Mucosa of rectum (tissue), 2 donors: ENCODE results near the gene PAEP.

Source experiments
- H3K27ac ChIP-seq, 2 donors: one replicate each; pipeline ENCODE4 v1.7.0; 2013; ENCODE audit warnings: inconsistent platforms in 2 of 2, low read depth in 2 of 2, low read length in 2 of 2
- H3K27me3 ChIP-seq, 2 donors: one replicate each; pipeline ENCODE4 v1.7.0; 2013; ENCODE audit warnings: low read length in 2 of 2; ENCODE audit not compliant: control insufficient read depth in 2 of 2, insufficient read depth in 2 of 2
- H3K36me3 ChIP-seq, 2 donors: one replicate each; pipeline ENCODE4 v1.7.0; 2013; ENCODE audit warnings: low read length in 2 of 2; ENCODE audit not compliant: control insufficient read depth in 2 of 2, insufficient read depth in 2 of 2
- H3K4me1 ChIP-seq, 2 donors: one replicate each; pipeline ENCODE4 v1.7.0; 2013; ENCODE audit warnings: low read length in 2 of 2, mild to moderate bottlenecking in 1 of 2; ENCODE audit not compliant: control insufficient read depth in 2 of 2, insufficient read depth in 2 of 2
- H3K4me3 ChIP-seq, 2 donors: one replicate each; pipeline ENCODE4 v1.7.0; 2013; ENCODE audit warnings: low read length in 2 of 2
- H3K9ac ChIP-seq, 2 donors: one replicate each; pipeline ENCODE4 v1.7.0; 2013; ENCODE audit warnings: low read length in 2 of 2, low read depth in 1 of 2, mild to moderate bottlenecking in 1 of 2
- H3K9me3 ChIP-seq, 2 donors: one replicate each; pipeline ENCODE4 v1.7.0; 2013; ENCODE audit warnings: low read length in 2 of 2; ENCODE audit not compliant: control insufficient read depth in 2 of 2
- donor health status: healthy.
- donor health status: Normal muscosa, but diverticular disease.

Gene PAEP

DNA sequence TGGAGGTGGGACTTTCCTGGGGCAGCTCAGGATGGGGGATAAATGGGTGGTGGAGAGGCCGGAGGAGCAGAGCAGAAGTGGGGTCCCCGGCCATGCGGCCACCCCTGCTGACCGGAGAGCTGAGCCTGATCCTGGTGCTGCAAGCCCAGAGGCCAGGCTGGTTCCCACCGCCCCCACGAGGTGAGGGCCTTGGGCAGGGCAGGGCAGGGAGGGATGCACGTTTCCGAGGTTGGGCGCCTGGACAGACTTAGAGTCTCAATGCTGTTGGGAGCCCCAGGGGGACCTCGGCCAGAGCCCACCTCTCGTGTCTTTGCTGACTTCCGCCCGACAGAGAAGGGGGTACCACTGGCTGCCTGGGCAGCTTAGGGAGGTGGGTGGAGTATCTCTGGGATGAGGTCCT, 10.1 kb upstream of the PAEP start:
- Histone ChIP-seq H3K4me3 (no peak overlapping the region), H3K4me1 (no peaks in the 10 kb centered on the region), H3K9me3 (no peaks in the 10 kb centered on the region), H3K27ac (no peak overlapping the region), H3K36me3 (no peaks in the 10 kb centered on the region), H3K9ac (no peak overlapping the region), H3K27me3 (no peaks in the 10 kb centered on the region)

DNA sequence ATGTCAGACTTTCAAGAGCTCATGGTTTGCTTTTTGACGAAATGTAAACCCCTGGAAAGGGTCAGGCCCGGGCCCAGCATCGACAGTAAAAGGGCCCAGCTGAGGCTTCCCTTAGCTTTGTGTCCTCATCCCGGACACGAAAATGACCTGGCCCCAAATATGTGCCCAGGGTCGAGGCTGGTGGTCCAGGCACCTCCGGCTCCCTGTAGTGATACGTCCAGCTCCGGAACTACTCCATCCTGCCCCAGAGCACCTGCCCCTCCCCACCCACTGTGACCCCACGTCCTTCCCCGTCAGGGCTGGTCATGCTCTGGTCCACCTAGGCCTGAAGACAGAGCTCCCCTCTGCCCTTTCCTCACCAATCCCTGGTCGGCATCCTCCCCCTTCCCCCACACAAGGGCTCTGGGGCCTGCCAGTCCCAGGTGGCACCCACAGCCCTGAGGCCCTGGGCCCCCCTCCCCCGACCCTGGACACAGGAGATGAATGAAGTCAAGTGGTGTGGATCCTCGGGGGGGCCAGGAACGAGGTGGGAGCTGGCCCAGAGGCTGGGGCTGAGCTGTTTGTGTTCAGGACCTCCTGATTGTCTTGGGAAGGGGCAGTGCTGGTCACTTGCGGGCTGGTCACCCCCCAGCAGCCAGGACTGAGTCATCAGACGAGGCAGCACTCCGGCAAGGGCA, 9.4 kb upstream of the PAEP start:
- no peaks in the 10 kb centered on the region for H3K4me1 ChIP-seq
- no peaks in the 10 kb centered on the region for H3K27me3 ChIP-seq
- no peak overlapping the region for H3K9ac ChIP-seq
- no peaks in the 10 kb centered on the region for H3K9me3 ChIP-seq
- no peak overlapping the region for H3K4me3 ChIP-seq
- no peak overlapping the region for H3K27ac ChIP-seq
- H3K36me3 ChIP-seq = no peaks in the 10 kb centered on the region

DNA sequence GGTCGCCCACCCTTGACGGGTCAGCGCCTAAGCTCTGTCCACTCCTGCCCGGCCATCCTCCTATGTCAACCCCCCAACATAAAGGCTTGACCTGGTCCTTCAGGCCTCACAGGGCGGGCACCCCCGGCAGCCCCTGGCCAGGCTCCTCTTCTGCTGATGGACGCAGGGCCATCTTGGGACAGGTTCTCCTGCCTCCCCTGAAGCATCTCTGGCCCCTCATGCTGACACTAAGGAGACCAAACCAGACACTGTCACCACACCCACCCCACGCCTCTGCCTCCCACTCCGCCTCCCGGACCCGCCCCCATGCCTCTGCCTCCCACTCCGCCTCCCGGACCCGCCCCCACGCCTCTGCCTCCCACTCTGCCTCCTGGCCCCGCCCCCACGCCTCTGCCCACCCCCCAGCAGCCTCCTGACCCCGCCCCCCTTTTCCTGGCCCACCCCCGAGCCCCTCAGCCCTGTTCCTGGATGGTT, 8.8 kb upstream of the PAEP start:
- H3K4me3 ChIP-seq = no peak overlapping the region
- H3K36me3 ChIP-seq = no peaks in the 10 kb centered on the region
- no peak overlapping the region for H3K9ac ChIP-seq
- no peaks in the 10 kb centered on the region for H3K4me1 ChIP-seq
- no peak overlapping the region for H3K27ac ChIP-seq
- no peaks in the 10 kb centered on the region for H3K27me3 ChIP-seq
- H3K9me3 ChIP-seq = no peaks in the 10 kb centered on the region

DNA sequence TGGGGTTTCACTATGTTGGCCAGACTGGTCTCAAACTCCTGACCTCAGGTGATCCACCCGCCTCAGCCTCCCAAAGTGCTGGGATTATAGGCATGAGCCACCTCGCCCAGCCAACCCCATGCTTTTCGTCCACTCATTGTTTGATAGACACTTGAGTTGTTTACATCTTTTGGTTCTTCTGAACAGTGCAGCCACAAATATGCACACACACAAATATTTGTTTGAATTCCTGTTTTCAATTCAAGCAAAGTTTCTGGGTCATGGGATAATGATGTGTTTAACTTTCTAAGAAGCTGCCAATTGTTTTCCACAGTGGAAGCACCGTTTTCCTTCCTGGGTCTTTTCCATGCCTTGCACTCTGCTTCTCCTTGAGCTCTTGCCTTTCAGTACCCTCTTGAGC, 6.8 kb upstream of the PAEP start:
- Histone ChIP-seq H3K4me1 (no peaks in the 10 kb centered on the region), H3K9ac (no peak overlapping the region), H3K27me3 (no peaks in the 10 kb centered on the region), H3K4me3 (no peak overlapping the region), H3K27ac (no peak overlapping the region), H3K36me3 (no peaks in the 10 kb centered on the region), H3K9me3 (no peaks in the 10 kb centered on the region)

DNA sequence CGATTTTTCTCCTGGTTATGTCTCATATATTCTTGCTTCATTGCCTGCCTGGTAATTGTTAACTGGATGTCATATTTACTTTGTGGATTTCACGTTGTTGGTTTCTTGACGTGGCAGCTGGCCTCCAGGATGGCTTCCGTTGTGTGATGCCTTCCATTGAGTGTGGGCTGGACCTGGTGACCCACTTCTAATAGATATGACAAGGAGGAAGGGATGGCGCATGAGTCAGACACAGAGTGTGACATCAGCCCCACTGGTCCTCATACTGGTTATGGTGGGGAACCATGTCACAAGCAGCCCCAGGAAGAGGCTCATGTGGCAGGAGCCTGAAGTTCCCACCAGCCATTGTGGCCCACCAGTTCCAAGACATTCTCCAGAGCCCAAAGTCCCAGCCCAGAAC, 6.4 kb upstream of the PAEP start:
- no peak overlapping the region for H3K27ac ChIP-seq
- H3K9ac ChIP-seq = no peak overlapping the region

DNA sequence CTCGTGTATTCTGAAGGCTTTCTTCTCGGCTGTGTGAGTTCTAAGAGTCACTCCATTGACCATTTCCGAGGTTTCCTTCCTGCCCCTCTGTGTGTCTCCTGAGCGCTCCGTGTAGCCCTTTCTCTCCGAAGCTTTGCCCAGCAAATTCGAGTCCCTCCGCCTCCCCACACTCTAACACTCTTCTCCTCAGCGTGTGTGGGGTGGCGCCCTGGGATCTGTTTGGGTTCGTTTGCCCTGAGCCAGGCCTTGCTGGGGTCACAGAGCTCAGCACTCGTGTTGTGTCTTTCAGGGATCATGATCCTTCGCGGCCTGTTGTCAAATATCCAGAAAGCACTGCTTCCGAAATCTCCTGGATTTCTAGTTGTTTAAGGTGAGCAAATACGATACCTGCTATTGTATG, 5.6 kb upstream of the PAEP start:
- Histone ChIP-seq H3K36me3 (no peaks in the 10 kb centered on the region), H3K9me3 (no peaks in the 10 kb centered on the region), H3K4me3 (no peak overlapping the region), H3K4me1 (no peaks in the 10 kb centered on the region), H3K9ac (no peak overlapping the region), H3K27ac (no peak overlapping the region), H3K27me3 (no peaks in the 10 kb centered on the region)

More for the DNA sequence above, 6.4 kb upstream of the PAEP start:
- Histone ChIP-seq H3K27me3 (no peaks in the 10 kb centered on the region), H3K9me3 (no peaks in the 10 kb centered on the region), H3K4me3 (no peak overlapping the region), H3K36me3 (no peaks in the 10 kb centered on the region), H3K4me1 (no peaks in the 10 kb centered on the region)

DNA sequence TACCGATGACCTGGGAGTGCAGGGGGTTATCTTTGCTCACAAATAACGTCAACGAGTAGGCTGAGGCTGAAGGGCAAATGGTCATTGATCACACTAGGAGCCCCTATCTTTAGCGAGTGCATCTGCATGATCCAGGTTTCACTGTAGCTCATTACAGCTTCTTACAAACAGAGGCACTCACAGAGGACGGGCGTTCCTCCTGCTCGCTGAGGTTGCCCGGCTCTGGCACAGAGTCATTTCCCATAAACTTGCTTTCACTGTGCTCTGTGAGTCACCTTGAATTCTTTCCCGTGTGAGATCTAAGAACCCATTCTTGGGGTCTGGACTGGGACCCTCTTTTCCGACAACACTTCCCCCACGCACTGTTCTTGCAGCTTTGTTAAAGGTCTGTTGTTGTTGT, 1.9 kb upstream of the PAEP start:
- no peak overlapping the region for H3K9ac ChIP-seq
- H3K4me3 ChIP-seq = no peak overlapping the region
- no peak overlapping the region for H3K27ac ChIP-seq
- no peaks in the 10 kb centered on the region for H3K9me3 ChIP-seq
- no peaks in the 10 kb centered on the region for H3K27me3 ChIP-seq
- H3K4me1 ChIP-seq = no peaks in the 10 kb centered on the region
- H3K36me3 ChIP-seq = no peaks in the 10 kb centered on the region

DNA sequence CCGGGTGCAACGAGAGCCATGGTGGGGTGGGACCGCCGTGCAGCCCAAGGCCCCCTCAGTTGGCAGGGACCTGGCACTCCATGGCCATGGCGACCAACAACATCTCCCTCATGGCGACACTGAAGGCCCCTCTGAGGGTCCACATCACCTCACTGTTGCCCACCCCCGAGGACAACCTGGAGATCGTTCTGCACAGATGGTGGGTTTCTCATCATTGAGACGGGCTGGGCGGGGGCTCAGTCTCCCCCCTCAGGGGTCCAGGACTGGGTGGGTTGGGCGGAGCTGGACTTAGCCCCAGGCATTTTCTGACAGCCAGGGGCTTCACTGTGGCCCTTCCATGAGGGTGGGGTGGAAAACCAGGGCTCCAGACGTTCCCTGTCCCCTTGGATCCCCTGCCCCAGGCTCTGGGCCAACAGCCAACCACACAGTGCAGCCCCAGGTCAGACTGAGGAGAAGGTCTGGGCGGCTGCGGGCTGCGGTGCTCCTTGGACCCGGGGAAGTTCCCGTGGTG, 734 bp downstream of the PAEP start:
- Histone ChIP-seq H3K27ac (no peak overlapping the region), H3K9ac (no peak overlapping the region), H3K27me3 (no peaks in the 10 kb centered on the region), H3K4me3 (no peak overlapping the region), H3K9me3 (no peaks in the 10 kb centered on the region), H3K36me3 (no peaks in the 10 kb centered on the region), H3K4me1 (no peaks in the 10 kb centered on the region)

DNA sequence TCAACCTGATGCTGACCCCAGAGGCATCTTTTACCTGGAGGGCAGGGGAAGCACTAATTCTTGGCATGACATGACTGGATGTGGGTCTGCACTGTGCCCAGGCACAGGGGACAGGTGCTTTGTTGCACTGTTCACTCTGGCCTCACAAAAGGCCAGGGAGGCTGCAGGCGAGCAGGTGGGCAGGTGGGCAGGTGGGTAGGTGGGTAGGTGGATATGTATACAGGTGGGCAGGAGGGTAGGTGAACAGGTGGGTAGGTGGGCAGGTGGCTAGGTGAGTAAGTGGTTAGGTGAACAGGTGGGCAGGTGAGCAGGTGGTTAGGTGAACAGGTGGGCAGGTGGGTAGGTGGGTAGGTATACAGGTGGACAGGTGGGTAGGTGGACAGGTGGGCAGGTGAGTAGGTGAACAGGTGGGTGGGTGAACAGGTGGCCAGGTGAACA, 1.5 kb downstream of the PAEP start:
- H3K9ac ChIP-seq = no peak overlapping the region
- no peaks in the 10 kb centered on the region for H3K4me1 ChIP-seq
- no peaks in the 10 kb centered on the region for H3K27me3 ChIP-seq
- no peak overlapping the region for H3K4me3 ChIP-seq
- H3K9me3 ChIP-seq = no peaks in the 10 kb centered on the region
- H3K36me3 ChIP-seq = no peaks in the 10 kb centered on the region
- H3K27ac ChIP-seq = no peak overlapping the region

DNA sequence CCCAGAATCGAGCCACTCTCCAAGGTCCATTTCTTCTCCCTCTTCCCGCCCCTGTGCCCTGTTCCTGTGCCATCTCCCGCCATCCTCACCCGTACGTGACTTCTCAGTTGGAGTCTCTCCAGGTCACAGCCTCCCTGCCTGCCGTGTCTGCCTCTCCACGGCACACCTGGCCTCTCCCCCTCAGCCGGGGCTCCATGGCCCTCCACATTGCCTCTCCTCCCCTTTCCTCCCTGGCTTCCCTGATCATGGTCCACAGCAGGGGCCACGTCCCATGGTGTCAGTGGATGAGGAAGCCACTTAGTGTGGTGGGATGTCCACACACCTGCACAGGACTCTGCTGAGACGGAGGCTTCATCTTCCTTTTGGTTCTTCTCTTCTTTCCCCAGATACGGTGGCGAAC, 2.3 kb downstream of the PAEP start:
- H3K27me3 ChIP-seq = no peaks in the 10 kb centered on the region
- H3K36me3 ChIP-seq = no peaks in the 10 kb centered on the region
- H3K9ac ChIP-seq = no peak overlapping the region
- no peak overlapping the region for H3K27ac ChIP-seq
- no peak overlapping the region for H3K4me3 ChIP-seq
- no peaks in the 10 kb centered on the region for H3K4me1 ChIP-seq
- no peaks in the 10 kb centered on the region for H3K9me3 ChIP-seq
